Peyer's patch (tissue), 4 donors: ENCODE data around the gene RTF2.

Experiments used
- POLR2A ChIP-seq, 2 donors: fragments of 450-650 bp; IDR thresholded peaks; one replicate each; pipeline ENCODE4 v1.5.1; 2017; ENCODE audit warnings: antibody characterized with exemption in 2 of 2, mild to moderate bottlenecking in 2 of 2, moderate library complexity in 2 of 2
- TF ChIP-seq, protein P1 (sequence below), 6 experiments: fragments of 450-650 bp in 4 of 6; fragments of 200-600 bp in 2 of 6; sonication (generic) in 1 of 6; IDR thresholded peaks; one replicate each; pipeline ENCODE4 v1.5.1; 2017 to 2019; ENCODE audit warnings: antibody characterized with exemption in 6 of 6, mild to moderate bottlenecking in 3 of 6, moderate library complexity in 1 of 6

- TF ChIP-seq POLR2A (IDR thresholded peaks at IDR 0.05) = no peak
- TF ChIP-seq, protein P1, sequence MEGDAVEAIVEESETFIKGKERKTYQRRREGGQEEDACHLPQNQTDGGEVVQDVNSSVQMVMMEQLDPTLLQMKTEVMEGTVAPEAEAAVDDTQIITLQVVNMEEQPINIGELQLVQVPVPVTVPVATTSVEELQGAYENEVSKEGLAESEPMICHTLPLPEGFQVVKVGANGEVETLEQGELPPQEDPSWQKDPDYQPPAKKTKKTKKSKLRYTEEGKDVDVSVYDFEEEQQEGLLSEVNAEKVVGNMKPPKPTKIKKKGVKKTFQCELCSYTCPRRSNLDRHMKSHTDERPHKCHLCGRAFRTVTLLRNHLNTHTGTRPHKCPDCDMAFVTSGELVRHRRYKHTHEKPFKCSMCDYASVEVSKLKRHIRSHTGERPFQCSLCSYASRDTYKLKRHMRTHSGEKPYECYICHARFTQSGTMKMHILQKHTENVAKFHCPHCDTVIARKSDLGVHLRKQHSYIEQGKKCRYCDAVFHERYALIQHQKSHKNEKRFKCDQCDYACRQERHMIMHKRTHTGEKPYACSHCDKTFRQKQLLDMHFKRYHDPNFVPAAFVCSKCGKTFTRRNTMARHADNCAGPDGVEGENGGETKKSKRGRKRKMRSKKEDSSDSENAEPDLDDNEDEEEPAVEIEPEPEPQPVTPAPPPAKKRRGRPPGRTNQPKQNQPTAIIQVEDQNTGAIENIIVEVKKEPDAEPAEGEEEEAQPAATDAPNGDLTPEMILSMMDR (IDR thresholded peaks at IDR 0.05) = no peak
These were observed 22.9 kb upstream of the RTF2 start for GRCh38 chr20:56445540-56445939.
